HL-60/S4 treated with retinoic acid at 250 ng/mL for 4 days and 3 days (cell line): ENCODE results near the gene UBE2J1.
"Not testable (repeated sequence)": the region's sequence is repeated elsewhere in the genome, so short reads cannot be mapped to it uniquely, and the experiment has no call there.

Experiments
- in situ Hi-C: fragments of 300-500 bp; cut with MboI; formaldehyde crosslinking; loops from 2 replicates; pipeline ENCODE4 v1.7.0; 2022; ENCODE audit warnings: low sequenced_read_pairs

The UBE2J1 gene

DNA sequence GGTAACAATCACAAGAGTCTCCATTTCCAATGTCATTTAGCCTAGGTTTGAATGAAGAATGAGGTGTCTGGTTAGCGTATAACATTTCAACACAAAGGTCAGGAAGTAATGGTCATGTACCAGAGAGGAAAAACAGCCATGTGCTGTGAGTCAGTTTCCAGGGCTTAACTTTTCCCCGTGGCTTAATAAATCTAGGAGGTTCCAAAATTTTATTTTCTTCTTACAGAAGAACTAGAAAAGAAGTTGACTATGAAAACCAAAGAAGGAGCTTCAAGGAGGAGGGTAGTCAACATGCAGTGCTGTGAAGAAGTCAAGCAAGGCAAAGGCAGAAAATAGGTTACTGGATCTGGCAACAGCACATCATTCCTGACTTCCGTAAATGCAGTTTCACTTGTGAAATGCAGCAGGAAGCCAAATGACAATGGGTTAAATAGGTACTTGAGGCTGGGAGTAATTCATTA lies 29.0 kb downstream of the UBE2J1 start:
- in situ Hi-C loops: no loop called here

DNA sequence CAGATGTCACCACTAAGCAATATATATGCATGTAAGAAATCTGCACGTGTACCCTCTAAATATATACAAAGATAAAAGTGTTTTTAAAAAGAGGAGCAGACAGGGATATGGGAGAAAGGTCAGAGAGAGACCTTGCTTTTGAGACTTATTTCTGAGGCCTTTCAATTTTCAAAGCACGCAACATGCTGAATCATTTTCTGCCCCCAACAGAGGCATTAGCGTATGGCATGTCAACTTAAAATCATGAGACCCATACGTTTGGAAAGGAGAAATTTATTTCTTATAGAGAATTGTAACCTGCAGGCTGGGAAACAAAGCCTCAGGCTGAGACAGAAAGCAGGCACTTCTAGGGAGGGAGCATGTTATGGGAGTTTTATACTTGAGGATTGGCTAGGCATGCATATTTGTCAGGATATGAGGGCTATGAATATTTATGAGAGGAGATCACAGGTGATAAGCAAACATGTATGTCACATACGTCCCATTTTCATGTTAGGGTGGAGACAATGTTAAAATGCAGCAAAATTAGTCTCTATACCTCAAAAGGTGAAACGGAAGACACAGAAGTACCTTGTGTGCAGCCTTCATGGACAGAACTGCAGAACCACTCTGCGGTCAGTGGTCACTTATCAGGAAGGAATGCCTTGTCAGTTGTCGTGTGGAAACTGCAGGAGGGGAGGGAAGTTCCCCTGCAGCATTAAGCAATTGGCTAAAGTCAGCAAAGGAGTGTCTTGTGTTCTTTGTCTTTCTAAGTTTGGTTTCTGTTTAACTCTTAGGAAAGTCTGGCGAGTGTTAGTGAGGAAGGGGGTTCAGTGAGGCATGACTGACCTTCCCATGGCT lies 31.2 kb downstream of the UBE2J1 start:
- in situ Hi-C loops: no loop called here

DNA sequence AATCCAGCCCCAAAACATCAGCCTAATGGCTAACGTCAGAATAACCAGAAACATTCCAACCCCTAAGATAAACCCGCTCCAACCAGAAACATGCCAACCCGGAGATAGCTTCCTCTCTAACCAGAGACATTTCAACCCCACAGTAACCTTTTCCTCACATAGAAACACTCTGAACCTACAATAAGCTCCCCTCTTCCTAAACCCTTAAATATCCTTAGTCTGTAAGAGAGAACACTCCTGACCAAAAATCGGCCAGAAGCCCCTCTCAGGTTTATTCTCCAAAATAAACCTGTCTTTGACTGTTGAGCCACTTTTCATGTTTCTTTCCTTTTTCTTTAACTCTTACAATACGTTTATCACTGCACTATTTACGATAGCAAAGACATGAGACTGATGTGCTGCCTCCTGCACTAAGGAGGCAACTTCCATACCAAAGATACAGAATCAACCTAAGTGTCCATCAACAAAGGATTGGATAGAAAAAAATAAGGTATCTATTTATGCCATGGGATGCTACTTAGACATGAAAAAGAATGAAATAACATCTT lies 32.4 kb downstream of the UBE2J1 start:
- in situ Hi-C loops: no loop called here

DNA sequence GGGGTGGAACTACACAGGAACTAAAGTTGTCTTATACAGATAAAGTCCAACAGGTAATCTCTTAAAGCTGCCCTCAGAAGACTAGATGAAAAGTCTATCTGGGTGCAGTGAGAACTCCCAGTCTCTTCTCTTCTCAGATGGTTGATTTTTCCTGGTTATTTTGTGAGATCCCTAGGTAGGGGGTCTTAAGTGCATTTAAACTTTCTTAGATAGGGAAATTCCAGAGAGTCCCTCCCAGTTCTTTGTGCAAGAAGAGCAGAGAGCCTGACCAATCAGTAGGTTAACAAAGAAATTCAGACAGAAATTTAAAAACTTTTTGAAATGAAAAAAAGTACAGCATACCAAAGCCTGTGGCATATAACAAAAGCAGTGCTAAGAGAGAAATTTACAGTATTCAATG lies 35.5 kb downstream of the UBE2J1 start:
- in situ Hi-C loops: no loop called here

DNA sequence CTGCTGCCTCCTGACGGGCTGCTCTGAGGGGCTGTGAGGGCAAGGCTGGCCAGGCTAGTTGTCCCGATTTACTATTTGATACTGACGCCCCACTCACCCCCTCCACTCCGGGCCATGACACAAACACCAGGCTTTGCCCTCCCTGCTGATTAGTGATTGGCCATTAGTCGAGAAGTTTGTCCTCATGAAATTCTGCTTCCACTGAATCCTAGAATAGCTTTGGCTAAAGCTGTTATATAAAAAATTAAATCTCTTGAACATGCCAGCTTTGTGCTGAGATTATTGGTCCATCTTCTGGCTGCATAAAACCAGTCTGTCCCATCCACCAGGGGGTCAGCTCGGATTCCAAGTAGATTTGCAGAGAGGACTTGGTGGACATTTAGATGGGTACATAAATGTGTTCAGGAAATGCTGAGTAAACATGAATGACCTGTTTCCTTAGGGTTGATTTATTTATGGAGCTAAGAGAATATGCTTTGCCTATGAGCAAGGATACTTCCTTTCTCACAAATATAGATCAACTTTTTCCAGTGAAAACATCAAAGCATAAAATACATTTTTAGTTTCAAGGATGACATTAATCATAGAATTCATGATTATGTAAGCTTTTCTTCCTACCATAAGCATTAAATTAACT lies 37.2 kb downstream of the UBE2J1 start, which contains the start of gene GABRR2:
TSS of gene GABRR2 (minus strand) at position 51 of the 637 bp plus-strand sequence. CDS start 134 bp downstream, outside the sequence.
- in situ Hi-C loops: no loop called here

DNA sequence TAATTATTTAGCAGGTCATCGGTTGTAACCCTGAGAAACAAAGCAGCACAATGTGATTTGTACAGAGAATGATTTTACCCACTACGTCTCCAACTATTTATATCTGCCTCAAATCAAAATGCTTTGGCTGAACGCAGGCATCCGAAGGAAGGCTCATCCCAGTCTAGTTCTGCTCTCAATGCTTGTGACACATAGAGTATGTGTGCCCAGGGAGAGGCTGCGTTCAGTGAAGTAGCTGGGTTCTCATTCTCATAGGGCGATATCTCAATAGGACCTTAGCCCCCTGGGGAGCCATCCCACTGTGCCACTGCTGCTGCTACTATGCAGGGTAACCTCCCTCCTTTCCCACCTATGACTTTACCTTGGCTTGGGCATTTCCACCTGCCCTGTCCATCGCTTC lies 37.8 kb downstream of the UBE2J1 start:
- in situ Hi-C loops: no loop called here

DNA sequence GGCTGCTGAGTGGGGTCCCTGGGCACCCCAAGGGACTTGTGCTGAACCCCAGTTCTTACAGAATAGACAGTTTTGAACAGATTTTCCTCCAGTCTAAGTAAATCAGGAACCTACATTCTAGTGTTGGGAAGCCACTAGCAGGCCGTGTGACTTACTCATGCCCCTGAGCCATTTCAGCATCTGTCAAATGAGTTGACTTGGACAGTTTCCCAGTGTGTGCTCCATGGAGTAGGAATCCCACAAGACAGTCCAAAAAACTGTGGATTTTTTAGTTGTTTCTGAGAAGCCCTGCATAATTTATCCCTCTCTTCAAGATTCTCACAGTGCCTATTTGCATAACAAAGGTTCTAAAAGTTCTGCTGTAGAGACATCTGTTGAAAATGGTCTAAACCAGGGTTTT lies 39.5 kb downstream of the UBE2J1 start:
- in situ Hi-C loops: no loop called here

DNA sequence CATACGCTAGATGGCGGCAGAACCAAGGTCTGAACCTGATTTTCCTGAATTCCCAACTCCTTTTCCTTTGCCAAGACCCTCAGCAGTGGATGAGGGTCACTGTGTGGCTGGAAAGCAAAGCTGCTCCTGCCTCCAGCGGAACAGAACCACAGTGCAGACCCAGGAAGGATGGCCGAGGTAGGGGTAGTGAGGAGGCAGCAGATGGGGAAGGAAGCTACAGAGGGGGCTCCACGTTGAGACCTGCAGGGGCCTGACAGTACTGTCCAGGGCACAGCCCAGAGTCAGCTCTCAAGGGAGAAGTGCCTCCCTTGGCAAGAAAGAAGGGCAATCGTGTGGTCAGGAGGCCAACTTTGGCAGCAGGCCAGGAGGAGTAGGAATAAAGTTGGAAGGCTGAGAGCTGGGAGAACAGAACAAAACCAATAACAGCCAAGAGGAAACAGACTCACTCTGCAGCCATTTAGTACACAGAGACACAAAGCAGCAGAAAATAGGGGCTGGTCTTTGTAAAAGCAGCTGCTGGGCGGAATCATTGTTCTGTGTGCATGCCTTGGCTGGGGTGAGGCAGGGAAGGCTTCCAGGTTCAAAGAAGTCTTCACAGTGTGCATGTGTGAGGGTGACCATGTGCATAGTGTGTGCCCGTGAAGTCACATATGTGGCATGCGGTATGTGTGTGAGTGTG lies 40.5 kb downstream of the UBE2J1 start:
- in situ Hi-C loops: no loop called here

DNA sequence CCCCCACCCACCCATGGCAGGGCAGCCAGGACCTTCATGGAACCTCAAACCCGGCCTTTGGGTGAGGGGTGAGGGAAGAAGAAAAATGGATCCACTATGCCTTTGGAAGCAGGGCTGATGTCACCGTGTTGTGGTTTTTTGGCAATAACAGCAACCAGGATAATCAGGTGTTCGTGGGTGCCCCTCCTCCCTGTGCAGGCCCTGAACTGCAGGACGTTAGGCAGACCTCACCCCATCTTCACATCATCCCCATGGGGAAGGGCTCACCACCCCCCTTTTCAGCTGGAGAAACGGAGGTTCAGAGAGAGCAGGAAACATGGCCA lies 41.0 kb downstream of the UBE2J1 start:
- in situ Hi-C loops: no loop called here

DNA sequence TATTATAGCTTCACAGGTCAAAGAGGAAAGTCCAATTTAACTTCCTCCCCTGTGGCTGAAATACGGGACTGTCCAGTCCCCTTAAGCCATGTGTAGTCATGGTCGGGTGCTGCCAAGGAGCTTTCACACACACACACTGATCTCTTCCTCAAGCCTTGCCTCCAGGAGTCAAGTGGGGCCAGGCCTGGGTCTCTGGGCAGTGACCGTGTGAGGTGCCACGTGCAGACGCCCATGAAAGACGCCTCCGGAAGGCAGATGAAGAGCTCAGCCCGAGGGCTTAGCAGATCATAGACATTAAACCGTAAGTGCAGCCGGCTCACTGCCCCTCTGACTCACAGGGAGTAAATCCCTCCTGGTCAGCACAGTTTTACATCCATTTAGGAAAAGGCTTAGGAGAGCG lies 41.6 kb downstream of the UBE2J1 start:
- in situ Hi-C loops: no loop called here

DNA sequence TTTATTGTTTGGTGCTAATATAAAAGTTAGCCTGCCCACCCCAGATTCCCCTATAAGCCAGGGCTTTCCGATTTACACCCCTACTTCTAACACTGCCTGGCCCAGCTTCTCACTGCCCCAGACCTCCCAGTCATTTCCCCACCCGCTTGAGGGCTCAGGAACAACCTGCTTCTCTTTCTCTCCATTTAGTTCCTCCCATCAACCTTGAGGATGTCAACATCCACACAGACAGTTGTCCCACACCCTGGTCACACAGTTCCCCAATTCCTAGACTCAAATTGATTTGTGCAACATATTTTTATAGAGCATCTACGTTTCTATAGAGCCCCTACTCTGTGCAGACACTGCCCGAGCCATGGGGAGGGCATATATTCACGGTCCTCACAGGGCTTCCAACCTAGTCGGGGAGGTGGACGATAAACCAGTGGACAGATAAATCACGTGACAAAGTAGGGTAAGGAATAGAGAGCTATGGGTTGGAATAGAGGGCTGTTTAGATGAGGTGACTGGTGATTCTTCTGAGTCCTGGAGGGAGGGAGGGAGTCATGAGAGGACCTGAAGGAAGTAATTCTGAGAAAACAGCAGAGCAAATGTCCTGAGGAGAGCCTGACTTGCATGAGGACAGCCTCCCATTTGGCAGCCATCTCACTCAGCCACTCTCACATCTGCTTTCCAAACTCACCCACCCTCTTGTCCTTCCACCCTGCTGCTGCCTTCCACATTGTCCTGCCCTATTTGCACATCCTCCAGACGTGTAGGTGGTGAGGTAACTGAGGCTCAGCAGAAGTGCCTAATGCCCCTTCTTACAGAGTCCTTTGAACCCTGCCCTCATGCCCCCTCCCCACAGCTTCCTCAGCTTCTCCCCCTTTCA lies 43.8 kb downstream of the UBE2J1 start:
- in situ Hi-C loops: no loop called here

DNA sequence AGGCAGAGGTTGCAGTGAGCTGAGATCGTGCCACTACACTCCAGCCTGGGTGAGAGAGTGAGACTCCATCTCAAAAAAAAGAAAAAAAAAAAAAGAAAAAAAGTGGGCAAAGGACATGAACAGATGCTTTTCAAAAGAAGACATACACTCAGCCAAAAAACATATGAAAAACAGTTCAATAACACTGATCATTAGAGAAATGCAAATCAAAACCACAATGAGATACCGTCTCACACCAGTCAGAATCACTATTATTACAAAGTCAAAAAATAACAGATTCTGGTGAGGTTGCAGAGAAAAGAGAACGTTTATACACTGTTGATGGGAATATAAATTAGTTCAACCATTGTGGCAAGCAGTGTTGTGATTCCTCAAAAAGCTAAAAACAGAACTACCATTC lies 48.0 kb downstream of the UBE2J1 start:
- in situ Hi-C loops: not testable (repeated sequence)

DNA sequence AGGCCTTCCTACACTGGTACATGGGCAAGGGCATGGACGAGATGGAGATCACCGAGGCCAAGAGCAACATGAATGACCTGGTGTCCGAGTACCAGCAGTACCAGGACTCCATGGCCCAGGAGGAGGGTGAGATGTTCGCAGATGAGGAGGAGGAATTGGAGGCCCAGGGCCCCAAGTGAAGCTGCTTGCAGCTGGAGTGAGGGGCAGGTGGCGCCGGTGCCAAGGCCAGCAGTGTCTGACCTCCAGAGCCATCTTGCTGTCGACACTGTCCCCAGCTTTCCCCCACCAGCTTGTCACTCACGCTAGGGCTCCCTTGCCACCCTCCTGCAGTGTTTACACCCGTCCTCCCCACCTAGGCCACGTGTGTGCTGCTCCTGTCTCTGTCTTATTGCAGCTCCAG lies 49.6 kb downstream of the UBE2J1 start:
- in situ Hi-C loops: no loop called here

DNA sequence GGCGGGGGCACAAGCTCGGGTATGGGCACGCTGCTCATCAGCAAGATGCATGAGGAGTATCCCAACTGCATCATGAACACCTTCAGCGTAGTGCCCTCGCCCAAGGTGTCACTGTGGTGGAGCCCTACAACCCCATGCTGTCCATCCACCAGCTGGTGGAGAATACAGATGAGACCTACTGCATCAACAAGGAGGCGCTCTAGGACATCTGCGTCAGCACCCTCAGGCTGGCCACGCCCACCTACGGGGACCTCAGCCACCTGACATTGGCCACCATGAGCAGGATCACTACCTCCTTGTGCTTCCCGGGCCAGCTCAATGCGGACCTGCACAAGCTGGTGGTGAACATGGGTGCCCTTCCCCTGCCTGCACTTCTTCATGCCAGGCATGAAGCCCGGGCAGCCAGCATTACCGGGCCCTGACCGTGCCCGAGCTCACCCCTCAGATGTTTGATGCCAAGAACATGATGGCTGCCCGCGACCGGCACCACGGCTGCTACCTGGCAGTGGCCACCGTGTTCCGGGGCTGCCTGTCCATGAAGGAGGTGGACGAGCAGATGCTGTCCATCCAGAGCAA lies 50.2 kb downstream of the UBE2J1 start:
- in situ Hi-C loops: no loop called here

DNA sequence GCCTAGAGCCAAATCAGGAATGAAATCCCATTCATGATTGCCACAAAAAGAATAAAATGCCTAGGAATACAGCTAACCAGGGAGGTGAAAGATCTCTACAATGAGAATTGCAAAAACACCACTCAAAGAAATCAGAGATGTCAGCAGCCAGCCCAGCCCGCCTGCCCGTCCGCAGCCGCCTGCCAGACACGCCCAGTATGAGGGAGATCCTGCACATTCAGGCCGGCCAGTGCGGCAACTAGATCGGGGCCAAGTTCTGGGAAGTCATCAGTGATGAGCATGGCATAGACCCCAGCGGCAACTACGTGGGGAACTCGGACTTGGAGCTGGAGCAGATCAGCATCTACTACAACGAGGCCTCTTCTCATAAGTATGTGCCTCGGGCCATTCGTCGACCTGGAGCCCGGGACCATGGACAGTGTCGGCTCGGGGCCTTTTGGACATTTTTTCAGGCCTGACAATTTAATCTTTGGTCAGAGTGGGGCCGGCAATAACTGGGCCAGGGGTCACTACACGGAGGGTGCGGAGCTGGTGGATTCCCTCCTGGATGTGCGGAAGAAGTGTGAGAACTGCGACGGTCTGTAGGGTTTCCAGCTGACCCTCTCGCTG lies 50.8 kb downstream of the UBE2J1 start:
- in situ Hi-C loops: no loop called here

DNA sequence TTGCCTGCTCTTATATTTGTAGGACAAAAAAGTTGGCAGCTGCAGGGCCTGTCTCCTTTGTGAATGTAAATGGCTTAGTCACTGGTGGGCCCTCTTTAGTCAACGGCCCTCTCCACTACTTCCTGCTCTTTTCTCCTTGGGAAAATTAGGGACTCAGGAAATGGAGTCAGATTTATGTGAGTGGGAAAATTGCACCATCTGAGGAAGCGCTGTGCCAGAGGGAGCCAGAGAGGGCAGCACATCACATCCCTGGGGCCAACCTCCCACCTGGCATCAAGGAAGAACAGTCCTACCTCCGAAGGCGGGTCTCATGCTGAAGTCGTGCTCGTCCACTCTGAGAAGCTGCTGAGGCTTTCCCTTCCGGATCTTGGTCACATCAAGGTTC lies 53.1 kb downstream of the UBE2J1 start:
- in situ Hi-C loops: no loop called here

DNA sequence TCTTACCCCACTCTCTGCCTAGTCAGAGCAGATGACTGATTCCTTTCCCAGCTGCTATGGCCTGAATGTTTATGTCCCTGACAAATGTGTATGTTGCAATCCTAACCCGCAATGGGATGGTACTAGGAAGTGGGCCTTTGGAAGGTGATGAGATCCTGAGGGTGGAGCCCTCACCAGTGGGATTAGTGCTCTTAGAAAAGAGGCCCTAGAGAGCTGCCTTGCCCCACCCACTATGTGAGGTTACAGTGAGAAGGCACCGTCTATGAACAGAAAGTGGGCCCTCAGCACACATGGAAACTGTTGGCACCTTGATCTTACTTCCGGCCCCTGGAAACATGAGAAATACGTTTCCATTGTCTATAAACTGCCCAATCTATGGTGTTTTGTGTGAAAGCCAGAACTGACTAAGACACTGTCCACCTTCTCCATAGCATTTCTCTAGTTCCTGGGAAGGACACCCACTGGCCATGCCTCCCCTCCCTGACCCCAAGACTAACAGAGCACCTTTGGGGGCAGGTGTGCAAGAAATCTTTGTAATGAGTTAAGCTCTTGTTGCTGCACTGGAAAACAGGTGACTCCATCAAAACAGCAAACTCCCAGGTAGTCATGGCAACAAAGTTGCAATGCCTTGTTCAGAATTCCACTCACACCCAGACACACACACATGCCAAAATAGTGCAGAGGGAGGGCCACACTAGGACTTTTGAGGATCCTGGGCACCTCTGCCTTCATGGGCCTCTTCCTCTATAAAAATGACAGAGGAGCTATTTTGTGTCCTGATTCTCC lies 53.6 kb downstream of the UBE2J1 start:
- in situ Hi-C loops: no loop called here

DNA sequence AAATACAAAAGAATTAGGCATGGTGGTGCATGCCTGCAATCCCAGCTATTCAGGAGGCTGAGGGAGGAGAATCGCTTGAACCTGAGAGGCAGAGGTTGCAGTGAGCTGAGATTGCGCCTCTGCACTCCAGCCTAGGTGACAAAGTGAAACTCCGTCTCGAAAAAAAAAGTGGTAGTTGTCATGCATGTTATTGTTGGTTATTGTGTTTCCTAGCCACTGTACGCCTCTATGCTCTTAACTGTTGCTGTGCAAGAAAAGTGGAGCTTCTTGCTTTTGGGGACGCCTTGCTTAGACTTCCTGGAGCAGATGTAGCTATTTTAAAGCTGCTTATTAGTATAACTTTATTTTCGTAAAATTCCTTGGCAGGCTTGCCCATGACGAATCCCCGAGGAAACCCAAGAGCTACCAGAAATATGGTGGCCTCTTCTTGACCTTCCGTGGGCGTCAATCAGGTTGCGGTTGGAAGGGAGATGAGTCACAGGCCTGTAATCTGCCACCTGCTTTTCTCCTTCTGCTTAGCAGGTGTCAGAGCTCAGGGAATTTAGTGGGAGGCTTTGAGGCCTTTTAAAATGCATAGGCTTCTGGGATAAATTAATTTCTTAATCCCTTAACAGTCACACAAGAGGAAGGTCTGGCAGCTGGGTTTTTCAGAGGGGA lies 54.7 kb downstream of the UBE2J1 start:
- in situ Hi-C loops: no loop called here

DNA sequence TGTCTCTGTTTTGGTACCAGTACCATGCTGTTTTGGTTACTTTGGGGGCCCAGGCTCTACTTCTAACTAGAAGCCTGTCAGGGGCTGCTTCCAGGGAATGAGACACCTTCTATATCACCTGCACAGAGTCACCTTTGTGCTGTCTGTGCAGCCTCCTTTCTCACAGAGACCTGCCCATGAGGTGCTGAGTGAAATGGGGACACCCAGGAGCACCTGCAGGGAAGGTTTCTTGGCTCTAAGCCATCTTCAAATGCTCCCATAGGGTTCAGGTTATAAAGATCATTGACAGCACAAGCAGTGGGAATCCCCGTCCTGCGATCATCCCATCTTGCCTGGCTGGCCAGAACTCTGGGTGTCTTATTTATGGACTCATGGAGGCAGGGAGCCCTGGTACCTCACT lies 56.5 kb downstream of the UBE2J1 start:
- in situ Hi-C loops: no loop called here
